GM23248 (cell line): ENCODE data around the gene NANS.

Experiments
- EZH2 ChIP-seq: fragments of 200-600 bp; sonication (generic); IDR thresholded peaks from 2 replicates; pipeline ENCODE4 v1.6.1; 2018; ENCODE audit warnings: antibody characterized with exemption, mild to moderate bottlenecking; ENCODE audit not compliant: insufficient read depth, poor library complexity, severe bottlenecking
- EZH2phosphoT487 ChIP-seq: fragments of 200-600 bp; sonication (generic); IDR thresholded peaks from 2 replicates; pipeline ENCODE4 v1.6.1; 2018; ENCODE audit warnings: antibody characterized with exemption, moderate library complexity, mild to moderate bottlenecking, low read depth; ENCODE audit not compliant: insufficient read depth

DNA sequence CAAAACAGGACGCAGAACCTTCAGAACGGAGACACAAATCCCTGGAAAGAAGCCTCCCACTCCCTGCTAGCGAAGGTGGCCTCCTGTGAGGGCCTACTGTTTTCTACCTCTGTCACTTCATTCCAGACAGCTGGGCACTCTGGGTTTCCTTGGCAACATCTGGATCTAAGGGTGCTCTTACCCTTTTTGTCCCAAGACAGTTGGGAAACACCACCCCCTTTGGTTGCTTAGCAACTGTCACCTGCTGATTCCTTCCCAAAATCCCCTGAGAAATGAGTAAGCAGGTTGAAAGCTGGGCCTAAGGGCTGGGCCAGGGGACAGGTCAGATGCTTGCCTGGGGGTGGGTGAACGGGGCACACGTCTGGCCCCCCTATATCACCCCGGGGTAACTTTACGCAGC, 29.4 kb downstream of the NANS start:
- TF ChIP-seq EZH2phosphoT487 (no peak), EZH2 (no peak)
